HepG2 (cell line): ENCODE data around the gene MAP2K6. TPM values are rescaled to one million over a fixed set of nuclear protein-coding genes. Genes with fewer than 3 reads are reported as not detected.

Experiments
- GATA4 ChIP-seq: sonication (generic); IDR thresholded peaks from 2 replicates; pipeline ENCODE4 v1.6.1; 2016; ENCODE audit warnings: antibody characterized with exemption, low read depth, borderline replicate concordance
- GFI1 ChIP-seq: sonication (generic); formaldehyde crosslinking; IDR thresholded peaks from 2 replicates; pipeline ENCODE4 v1.5.0; 2020; ENCODE audit warnings: missing genetic modification reagents, mild to moderate bottlenecking, borderline replicate concordance
- HOXA7 ChIP-seq: sonication (generic); formaldehyde crosslinking; IDR thresholded peaks from 2 replicates; pipeline ENCODE4 v1.8.1; 2022; ENCODE audit warnings: mild to moderate bottlenecking, missing genetic modification reagents, moderate library complexity
- JUNB ChIP-seq: sonication (generic); formaldehyde crosslinking; IDR thresholded peaks from 2 replicates; pipeline ENCODE4 v1.8.0; 2022; ENCODE audit warnings: missing genetic modification reagents, mild to moderate bottlenecking, borderline replicate concordance
- KLF9 ChIP-seq: IDR thresholded peaks from 2 replicates; pipeline ENCODE4 v1.6.1; 2016; ENCODE audit warnings: low read depth
- MTERF4 ChIP-seq: sonication (generic); formaldehyde crosslinking; IDR thresholded peaks from 2 replicates; pipeline ENCODE4 v1.8.0; 2023; ENCODE audit warnings: mild to moderate bottlenecking, missing genetic modification reagents
- MZF1 ChIP-seq: sonication (generic); formaldehyde crosslinking; IDR thresholded peaks from 2 replicates; pipeline ENCODE4 v1.8.1; 2023; ENCODE audit warnings: mild to moderate bottlenecking, missing genetic modification reagents, borderline replicate concordance
- NFE2L1 ChIP-seq: sonication (generic); formaldehyde crosslinking; IDR thresholded peaks from 2 replicates; pipeline ENCODE4 v1.4.0; 2020; ENCODE audit warnings: missing genetic modification reagents, mild to moderate bottlenecking, borderline replicate concordance
- ZIK1 ChIP-seq: sonication (generic); formaldehyde crosslinking; IDR thresholded peaks from 2 replicates; pipeline ENCODE4 v1.5.0; 2020; ENCODE audit warnings: mild to moderate bottlenecking, low read depth, missing genetic modification reagents, borderline replicate concordance
- ZNF263 ChIP-seq: sonication (generic); formaldehyde crosslinking; IDR thresholded peaks from 2 replicates; pipeline ENCODE4 v1.4.0; 2020; ENCODE audit warnings: missing genetic modification reagents
- ZNF484 ChIP-seq: sonication (generic); formaldehyde crosslinking; IDR thresholded peaks from 2 replicates; pipeline ENCODE4 v1.5.1; 2020; ENCODE audit warnings: mild to moderate bottlenecking, low read depth, missing genetic modification reagents, borderline replicate concordance
- ZNF609 ChIP-seq: sonication (generic); formaldehyde crosslinking; IDR thresholded peaks from 2 replicates; pipeline ENCODE4 v1.4.0; 2020; ENCODE audit warnings: mild to moderate bottlenecking, missing genetic modification reagents, borderline replicate concordance
- ZNF747 ChIP-seq: sonication (generic); formaldehyde crosslinking; IDR thresholded peaks from 2 replicates; pipeline ENCODE4 v1.8.1; 2023; ENCODE audit warnings: missing genetic modification reagents, mild to moderate bottlenecking, borderline replicate concordance
- ZNF775 ChIP-seq: sonication (generic); formaldehyde crosslinking; IDR thresholded peaks from 2 replicates; pipeline ENCODE4 v1.4.0; 2020; ENCODE audit warnings: missing genetic modification reagents, mild to moderate bottlenecking, moderate library complexity, borderline replicate concordance
- polyA plus RNA-seq, 8 experiments: library from polyadenylated mRNA; depleted of rRNA in 3 of 8; stranded (reverse) in 7 of 8; unstranded in 1 of 8; fragments of >200 nt; fragmentation: Illumina TruSeq in 4 of 8; extraction: Trizol in 4 of 8; gene quantifications; 2 replicates each; pipeline versions ENCODE4 v1.2.1 to v1.2.3, GENCODE V29; 2011 to 2016; ENCODE audit warnings: low read depth in 4 of 8, missing spikeins in 1 of 8, mixed read lengths in 1 of 8; ENCODE audit not compliant: insufficient read depth in 1 of 8
- total RNA-seq, 5 experiments: library from RNA; depleted of rRNA; stranded (reverse); fragments of >200 nt; fragmentation: Illumina TruSeq; extraction: Trizol; gene quantifications; 2 replicates each; pipeline ENCODE4 v1.2.3, GENCODE V29; 2016; ENCODE audit warnings: low read depth in 1 of 5
- TF ChIP-seq, protein P1 (sequence below): sonication (generic); formaldehyde crosslinking; IDR thresholded peaks from 2 replicates; pipeline ENCODE4 v1.8.0; 2022; ENCODE audit warnings: mild to moderate bottlenecking, missing genetic modification reagents, moderate library complexity
- TF ChIP-seq, protein P2 (sequence below): sonication (generic); formaldehyde crosslinking; IDR thresholded peaks from 2 replicates; pipeline ENCODE4 v1.4.0; 2020; ENCODE audit warnings: mild to moderate bottlenecking, missing genetic modification reagents
- TF ChIP-seq, protein P3 (sequence below): sonication (generic); formaldehyde crosslinking; IDR thresholded peaks from 2 replicates; pipeline ENCODE4 v1.5.0; 2020; ENCODE audit warnings: missing genetic modification reagents, mild to moderate bottlenecking, borderline replicate concordance

MAP2K6 gene
- total and polyA plus RNA-seq, 2 of the 13 experiments (the other 11 are each of a cell fraction or from before 2014, with no cell fraction given): 5.1 to 33.6 TPM

DNA sequence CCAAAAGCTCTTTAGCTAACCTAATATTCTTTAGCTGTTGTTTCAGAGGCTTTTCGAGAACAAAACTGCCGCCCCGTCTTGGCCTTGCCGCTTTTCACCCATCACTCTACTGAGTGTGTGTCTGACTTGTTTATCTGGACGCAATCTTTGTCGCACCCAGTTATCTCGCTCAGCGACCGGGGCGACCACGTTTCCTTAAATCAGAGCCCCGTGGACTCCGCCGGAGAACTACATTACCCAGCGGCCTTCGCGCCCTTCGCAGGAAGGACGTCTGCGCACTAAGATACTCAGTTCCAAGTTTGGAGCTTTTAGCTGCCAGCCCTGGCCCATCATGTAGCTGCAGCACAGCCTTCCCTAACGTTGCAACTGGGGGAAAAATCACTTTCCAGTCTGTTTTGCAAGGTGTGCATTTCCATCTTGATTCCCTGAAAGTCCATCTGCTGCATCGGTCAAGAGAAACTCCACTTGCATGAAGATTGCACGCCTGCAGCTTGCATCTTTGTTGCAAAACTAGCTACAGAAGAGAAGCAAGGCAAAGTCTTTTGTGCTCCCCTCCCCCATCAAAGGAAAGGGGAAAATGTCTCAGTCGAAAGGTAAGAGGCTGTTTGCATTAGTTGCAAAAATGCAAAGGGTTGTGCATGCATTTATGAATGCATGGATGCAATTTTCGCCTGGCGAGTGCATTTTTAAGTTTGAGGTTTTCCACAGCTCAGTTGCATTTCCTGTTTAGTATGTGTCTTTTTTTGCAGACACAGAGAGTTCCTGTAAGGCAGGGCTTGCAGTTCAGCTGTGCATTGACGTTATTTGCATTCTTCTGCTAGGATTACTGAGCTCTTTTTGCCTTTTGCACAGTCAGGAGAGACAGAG is at the start of gene MAP2K6 (continued):
- TF ChIP-seq, protein P1, sequence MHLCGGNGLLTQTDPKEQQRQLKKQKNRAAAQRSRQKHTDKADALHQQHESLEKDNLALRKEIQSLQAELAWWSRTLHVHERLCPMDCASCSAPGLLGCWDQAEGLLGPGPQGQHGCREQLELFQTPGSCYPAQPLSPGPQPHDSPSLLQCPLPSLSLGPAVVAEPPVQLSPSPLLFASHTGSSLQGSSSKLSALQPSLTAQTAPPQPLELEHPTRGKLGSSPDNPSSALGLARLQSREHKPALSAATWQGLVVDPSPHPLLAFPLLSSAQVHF (CRISPR knock-in tag): no peak
- TF ChIP-seq MTERF4 (CRISPR knock-in tag) (no peak), JUNB (no peak), MZF1 (CRISPR knock-in tag) (no peak), KLF9 (CRISPR knock-in tag) (no peak), GFI1 (CRISPR knock-in tag) (peak; percentile 87), ZNF609 (no peak; the same call in 1 of the 2 replicates), HOXA7 (CRISPR knock-in tag) (no peak), ZIK1 (CRISPR knock-in tag) (no peak), ZNF747 (0 out of 2 replicates have a peak, but pooled peaks have one; percentile 57), ZNF775 (CRISPR knock-in tag) (no peak), NFE2L1 (CRISPR knock-in tag) (no peak), ZNF263 (CRISPR knock-in tag) (no peak), GATA4 (peak; percentile 35; the same call in 1 of the 2 replicates), ZNF484 (CRISPR knock-in tag) (no peak)
- TF ChIP-seq, protein P2, sequence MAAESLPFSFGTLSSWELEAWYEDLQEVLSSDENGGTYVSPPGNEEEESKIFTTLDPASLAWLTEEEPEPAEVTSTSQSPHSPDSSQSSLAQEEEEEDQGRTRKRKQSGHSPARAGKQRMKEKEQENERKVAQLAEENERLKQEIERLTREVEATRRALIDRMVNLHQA (CRISPR knock-in tag): no peak
- TF ChIP-seq, protein P3, sequence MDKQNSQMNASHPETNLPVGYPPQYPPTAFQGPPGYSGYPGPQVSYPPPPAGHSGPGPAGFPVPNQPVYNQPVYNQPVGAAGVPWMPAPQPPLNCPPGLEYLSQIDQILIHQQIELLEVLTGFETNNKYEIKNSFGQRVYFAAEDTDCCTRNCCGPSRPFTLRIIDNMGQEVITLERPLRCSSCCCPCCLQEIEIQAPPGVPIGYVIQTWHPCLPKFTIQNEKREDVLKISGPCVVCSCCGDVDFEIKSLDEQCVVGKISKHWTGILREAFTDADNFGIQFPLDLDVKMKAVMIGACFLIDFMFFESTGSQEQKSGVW (CRISPR knock-in tag): no peak
